Stimulated activated CD4-positive, alpha-beta T cell treated with anti-CD3 and anti-CD28 coated beads, TNF-alpha, amount 100 ng/mL, for 1 hour (primary cell): ENCODE results near the gene CNGB1.

Source experiments
- DNase-seq, 3 donors: peaks; one replicate each; pipeline ENCODE4 v3.0.0-alpha.2; 2020; ENCODE audit warnings: low read depth in 3 of 3, low spot score in 1 of 3

Gene CNGB1

DNA sequence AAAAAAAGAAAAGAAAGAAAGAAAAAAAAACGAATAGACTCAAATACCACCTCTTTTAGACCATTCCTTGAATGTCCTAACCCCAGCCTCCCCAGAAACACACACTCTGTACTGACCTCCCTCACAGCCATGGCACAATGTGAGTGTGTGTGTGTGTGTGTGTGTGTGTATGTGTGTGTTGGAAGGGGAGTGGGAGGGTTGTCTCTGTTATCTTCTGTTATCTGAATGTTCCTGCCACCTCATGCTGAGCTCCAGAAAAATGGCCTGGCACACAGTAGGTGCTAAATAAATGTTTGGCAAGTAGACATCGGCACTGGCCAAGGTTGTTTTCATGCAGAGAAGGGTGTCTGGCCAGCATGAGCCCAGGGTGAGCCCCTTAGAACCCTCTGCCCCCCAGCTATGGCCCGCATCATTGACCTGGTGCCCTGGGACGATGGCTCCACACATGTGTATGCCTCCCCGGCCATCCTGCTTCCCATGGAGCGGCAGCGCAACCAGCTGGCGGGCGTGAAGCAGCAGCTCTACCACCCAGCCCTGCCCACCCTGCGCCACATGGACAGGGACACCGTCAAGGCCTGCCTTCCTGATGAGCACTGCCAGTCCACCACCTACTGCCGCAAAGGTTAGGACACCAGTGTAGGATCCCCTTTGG, 6.6 kb upstream of the CNGB1 start:
- no peak for DNase-seq

GRCh38 chr16:57976331-57976796, 5.4 kb upstream of the CNGB1 start:
- DNase-seq: no peak

DNA sequence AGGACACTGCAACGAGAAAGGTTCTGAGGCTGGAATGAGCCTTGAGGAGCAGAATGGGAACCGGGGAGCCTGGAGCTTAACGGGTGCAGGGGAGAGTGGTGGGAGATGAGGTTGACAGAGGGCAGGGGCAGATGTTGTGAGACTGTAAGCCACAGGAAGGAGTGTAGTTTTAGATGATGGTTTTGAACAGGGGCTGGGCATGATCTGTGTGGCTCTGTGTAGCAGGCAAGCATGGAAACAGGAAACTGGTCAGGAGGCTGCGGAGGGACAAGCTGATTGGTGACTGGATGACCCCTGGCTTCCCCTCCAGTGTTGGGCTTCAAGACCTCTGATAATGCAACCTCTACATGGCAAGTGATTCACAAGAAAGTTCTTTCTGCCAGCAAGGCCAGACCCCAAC, 1.4 kb upstream of the CNGB1 start:
- DNase-seq: no peak

- no peak for DNase-seq
Observed at GRCh38 chr16:57971848-57972247, 920 bp upstream of the CNGB1 start.

GRCh38 chr16:57970319-57970718, 609 bp downstream of the CNGB1 start:
- no peak for DNase-seq

GRCh38 chr16:57969451-57970123, 1.3 kb downstream of the CNGB1 start:
- DNase-seq: no peak

DNA sequence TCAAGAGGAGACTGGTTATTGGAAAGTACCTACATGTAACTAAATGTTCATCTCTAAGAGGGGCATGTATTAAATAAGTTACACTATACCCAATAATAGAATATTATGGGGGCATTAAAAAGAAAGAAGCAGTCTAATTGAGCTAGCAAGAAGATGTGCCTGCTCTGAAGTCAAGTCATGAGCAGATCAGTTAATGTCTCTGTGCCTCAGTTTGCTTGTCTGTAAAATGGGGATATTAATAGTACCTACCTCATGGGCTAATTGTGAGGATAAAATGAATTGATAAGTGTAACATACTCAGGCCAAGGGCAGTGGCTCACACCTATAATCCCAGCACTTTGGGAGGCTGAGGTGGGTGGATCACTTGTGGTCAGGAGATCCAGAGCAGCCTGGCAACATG, 3.0 kb downstream of the CNGB1 start:
- no peak for DNase-seq

DNA sequence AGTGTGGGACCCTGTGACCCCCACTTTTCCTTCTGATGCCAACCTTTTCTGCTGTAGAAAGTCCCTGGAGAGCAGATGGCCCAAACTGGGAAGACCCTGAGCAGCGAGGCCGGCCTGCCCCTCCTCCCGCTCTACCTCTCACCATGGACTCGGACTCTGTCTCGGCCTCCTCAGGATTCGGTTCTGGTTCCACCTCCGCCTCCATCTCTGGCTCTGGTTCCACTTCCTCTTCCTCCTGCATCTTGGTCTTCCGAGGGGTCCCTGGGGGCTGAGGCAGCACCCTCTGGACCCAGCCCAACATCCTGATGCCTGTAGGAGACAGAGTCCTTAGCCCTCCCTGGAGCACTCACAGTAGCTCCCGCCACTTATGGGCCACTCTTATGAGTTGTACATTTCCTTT, 3.9 kb downstream of the CNGB1 start:
- no peak for DNase-seq

DNA sequence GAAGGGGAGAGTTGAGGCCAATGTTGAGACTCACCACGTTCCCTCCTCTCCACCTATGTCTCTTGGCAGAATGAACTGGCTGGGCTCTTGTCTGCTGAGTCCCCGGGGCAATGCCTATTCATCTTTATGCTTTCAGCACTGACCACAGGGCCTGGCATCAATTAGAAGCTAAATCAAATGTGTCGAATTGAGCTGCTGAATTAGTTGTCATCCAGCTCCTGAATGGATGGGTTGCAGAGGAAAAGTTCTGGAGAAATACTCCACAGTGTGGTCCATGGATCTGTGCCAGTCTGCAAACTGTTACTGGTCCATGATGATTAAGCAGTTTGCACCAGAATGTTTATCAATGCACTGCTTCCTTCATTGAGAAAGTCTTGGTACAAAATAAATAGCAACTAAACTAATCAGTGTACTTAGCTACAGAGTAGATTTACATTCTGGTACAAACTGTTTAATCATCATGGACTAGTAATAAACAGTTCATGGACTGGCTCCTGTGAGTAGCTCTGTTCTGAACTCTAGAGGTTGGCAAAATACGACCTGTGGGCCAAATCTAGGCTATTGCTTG, 4.6 kb downstream of the CNGB1 start:
- no peak for DNase-seq

DNA sequence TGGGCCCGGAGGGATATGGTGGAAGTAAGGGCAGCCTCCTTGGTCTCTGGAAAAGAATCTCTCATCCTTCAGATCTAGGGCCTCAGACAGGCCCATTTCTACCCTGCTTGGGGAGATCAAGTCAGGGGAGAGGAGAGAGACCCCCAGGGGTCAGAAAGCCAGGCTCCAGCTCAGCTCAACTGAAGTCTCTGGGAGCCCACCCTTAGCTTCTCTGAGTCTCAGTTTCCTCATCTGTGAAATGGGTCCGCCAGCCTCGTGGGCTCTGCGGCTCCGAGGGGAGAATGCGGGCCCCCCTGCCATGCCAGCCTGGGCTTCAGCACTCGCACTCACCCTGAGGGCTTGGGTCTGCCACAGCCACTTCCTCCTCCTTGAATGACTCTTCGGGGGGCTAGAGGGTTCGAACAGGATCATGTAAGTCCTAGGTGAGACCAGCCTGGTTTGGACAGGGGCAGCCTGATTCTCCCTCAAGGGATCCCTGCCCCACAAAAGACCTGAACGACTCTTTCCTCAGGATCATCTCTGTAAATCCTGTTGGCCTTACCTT, 6.7 kb downstream of the CNGB1 start:
- no peak for DNase-seq

DNA sequence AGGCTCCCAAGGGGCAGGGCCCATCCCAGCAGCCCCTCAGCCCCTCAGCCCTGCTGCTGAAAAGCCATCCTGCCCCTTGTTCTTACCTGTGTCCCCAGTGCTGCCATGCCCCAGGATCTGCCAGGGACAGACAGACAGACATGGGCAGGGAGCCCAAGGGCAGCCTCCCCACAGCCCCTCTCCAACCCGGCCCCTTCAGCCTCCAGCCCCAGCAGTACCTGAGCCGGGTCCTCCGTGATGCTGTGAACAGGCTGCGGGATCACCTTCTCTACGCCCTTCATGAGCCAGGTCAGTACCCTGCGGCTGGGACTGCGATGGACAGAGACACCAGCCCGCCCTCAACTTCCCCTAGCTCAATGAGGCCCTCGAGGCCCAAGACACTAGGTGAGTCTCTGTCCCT, 8.2 kb downstream of the CNGB1 start:
- DNase-seq: no peak

GRCh38 chr16:57962046-57962445, 8.9 kb downstream of the CNGB1 start:
- no peak for DNase-seq

DNA sequence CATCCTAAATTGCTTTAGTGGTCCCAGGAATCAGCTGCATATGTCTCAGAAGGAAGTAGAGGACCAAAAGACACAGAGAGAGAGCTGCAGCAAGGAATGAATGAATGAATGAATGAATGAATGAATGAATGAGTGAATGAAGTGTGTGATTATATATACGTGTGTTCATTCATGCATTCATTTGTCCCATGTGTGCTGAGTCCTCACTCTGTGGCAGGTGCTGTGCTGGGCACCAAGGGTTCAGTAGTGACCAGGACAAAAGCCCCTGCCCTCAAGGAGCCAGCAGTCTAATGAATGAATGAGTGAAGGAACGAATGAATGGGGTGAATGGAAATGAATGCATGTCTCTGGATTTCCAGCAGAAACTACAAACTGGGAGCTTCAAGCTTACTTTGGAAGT, 9.4 kb downstream of the CNGB1 start:
- no peak for DNase-seq

DNA sequence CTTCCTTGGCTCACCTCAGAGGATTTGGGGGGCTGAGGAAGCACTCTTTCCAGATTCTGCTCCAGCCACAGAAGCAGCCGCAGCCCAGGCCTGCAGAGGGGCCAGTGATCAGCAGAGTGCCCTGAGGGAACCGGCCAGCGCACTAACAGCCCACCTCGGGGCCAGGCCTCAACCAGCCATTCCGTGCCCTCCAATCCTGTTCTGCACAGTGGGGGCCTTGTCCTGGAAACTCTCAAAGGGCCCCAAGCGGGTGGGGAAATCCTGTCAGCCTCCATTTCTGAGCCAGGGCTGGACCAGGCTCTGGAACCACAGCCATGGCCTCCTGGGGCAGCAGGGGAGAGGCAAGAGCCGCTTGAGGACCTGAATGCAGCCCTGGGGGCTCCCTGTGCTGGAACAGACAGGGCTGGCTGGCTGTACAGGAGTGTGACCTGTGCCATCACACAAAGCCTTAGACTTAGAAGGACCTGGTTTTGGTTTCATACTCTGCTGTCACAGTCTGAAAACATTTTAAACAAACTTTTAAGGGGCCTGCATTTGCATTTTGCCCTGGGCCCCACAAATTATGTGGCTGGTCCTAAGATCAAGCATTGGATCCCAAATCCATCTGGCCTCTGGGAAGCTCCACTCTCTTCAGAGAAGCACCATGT, 10.0 kb downstream of the CNGB1 start:
- DNase-seq: no peak

GRCh38 chr16:57960310-57960709, 10.6 kb downstream of the CNGB1 start:
- no peak for DNase-seq

GRCh38 chr16:57959804-57960203, 11.1 kb downstream of the CNGB1 start:
- no peak for DNase-seq

GRCh38 chr16:57959121-57959520, 11.8 kb downstream of the CNGB1 start:
- DNase-seq: no peak

DNA sequence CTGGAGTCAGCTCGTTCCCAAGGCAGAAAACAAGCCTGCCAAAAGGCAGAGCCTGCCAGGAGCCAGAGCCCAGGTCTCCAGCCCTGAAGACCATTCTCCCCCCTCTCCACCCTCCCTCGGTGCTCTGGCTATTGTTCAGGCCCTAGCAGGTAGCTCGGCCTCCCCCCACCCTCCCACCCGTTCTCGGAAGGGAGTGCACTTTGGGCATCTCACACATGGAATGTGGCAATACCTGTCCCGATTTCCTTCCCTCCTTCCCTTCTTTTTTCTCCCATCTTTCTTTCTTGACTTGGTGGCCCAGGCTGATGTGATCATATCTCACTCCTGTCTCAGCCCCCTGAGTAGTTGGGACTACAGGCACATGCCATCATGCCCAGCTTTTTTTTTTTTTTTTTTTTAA, 12.4 kb downstream of the CNGB1 start:
- no peak for DNase-seq

GRCh38 chr16:57957673-57958392, 13.1 kb downstream of the CNGB1 start:
- DNase-seq: no peak

- DNase-seq: no peak
Observed at GRCh38 chr16:57956924-57957672, 13.8 kb downstream of the CNGB1 start.
